Lung (tissue), 12 donors: ENCODE results near the gene FAM120A. TPM values are rescaled to one million over a fixed set of nuclear protein-coding genes. Genes with fewer than 3 reads are reported as not detected.

Experiments used
- ATAC-seq: fragments of 200-7000 bp; cut with Tn5 transposase; one replicate; pipeline ENCODE4 v1.9.1; 2020; ENCODE audit warnings: moderate number of reproducible peaks; ENCODE audit not compliant: insufficient read depth, low FRiP score
- DNase-seq, 3 donors: peaks; one replicate each; pipeline ENCODE4 v3.0.0-alpha.2; 2013 to 2017
- H3K27ac ChIP-seq, 2 donors: one replicate each; pipeline ENCODE4 v1.5.1; 2013; ENCODE audit warnings: mild to moderate bottlenecking in 2 of 2, moderate library complexity in 2 of 2, control low read depth in 1 of 2, inconsistent platforms in 1 of 2, low read depth in 1 of 2, low read length in 1 of 2
- H3K27me3 ChIP-seq, 3 donors: one replicate each; pipeline ENCODE4 v1.5.1; 2013; ENCODE audit warnings: low read length in 2 of 3; ENCODE audit not compliant: control insufficient read depth in 3 of 3, insufficient read depth in 3 of 3
- H3K36me3 ChIP-seq, 4 donors: one replicate each; pipeline ENCODE4 v1.5.1; 2013; ENCODE audit warnings: low read length in 4 of 4, mild to moderate bottlenecking in 1 of 4, moderate library complexity in 1 of 4; ENCODE audit not compliant: control insufficient read depth in 4 of 4, insufficient read depth in 4 of 4
- H3K4me1 ChIP-seq, 5 donors: one replicate each; pipeline ENCODE4 v1.5.1; 2013; ENCODE audit warnings: low read length in 5 of 5, mild to moderate bottlenecking in 2 of 5, moderate library complexity in 1 of 5; ENCODE audit not compliant: control insufficient read depth in 5 of 5, insufficient read depth in 5 of 5
- H3K4me3 ChIP-seq: one replicate; pipeline ENCODE4 v1.5.1; 2013; ENCODE audit warnings: mild to moderate bottlenecking, control low read depth, moderate library complexity
- H3K9ac ChIP-seq, 2 donors: one replicate each; pipeline ENCODE4 v1.5.1; 2013; ENCODE audit warnings: low read length in 2 of 2, control low read depth in 1 of 2; ENCODE audit not compliant: insufficient read depth in 1 of 2
- H3K9me3 ChIP-seq, 4 donors: one replicate each; pipeline ENCODE4 v1.5.1; 2013; ENCODE audit warnings: low read length in 3 of 4, mild to moderate bottlenecking in 1 of 4, moderate library complexity in 1 of 4; ENCODE audit not compliant: control insufficient read depth in 4 of 4, insufficient read depth in 3 of 4
- WGBS, 2 donors: extraction: QIAGEN DNeasy Blood & Tissue Kit; methylation state at CpG; one replicate each; pipeline ENCODE4 v1.1.7; 2013; 5-methylcytosine and 5-hydroxymethylcytosine counted together
- polyA plus RNA-seq, 2 donors: library from polyadenylated mRNA; stranded (reverse); fragments of 200-250 nt; gene quantifications; one replicate each; pipeline ENCODE4 v1.2.1, GENCODE V29; 2013
- total RNA-seq, 2 donors: library from RNA; depleted of rRNA in 1 of 2; stranded (reverse); fragments of >200 nt in 1 of 2; gene quantifications; one replicate each; pipeline ENCODE4 v1.2.1, GENCODE V29; 2014 to 2021
- TF ChIP-seq, protein P1 (sequence below): IDR thresholded peaks from 2 replicates; pipeline ENCODE4 v1.5.1; 2012; ENCODE audit warnings: mild to moderate bottlenecking; ENCODE audit errors: control extremely low read depth, extremely low read depth
- donor health status: control.
- donor health status: control.
- donor health status: Bipolar disorder and iron deficiency.
- donor health status: healthy.
- donor health status: DM: yes; HTN: yes; CAD: no.

Gene FAM120A
- total and polyA plus RNA-seq, 4 donors, result 44.9 to 134 (median 91.2) TPM

DNA sequence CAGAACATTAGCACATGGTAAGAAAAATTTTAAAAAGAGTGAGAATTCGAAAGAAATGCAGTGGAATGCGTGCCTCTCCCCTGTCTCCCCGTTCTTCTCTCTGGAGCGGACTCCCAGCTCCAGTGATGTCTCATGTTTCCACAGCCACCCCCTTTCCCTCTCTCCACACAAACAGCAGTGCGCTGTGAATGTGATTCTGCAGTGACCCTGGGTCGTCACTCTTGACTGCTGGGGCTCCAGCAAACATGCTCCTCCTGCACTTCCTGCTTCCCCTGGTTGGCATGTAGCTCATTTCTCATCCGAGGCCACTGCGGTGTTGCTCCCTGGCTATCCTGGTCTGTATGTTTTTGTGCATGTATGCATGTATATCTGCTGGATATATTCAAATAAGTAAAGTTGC is 138.2 kb downstream of the FAM120A start:
- no peak overlapping the region for H3K27ac ChIP-seq
- WGBS, 2 donors, result 37 to 51% methylated on average over 8 of the region's 8 CpGs
- DNase-seq (peak in 2 of 3 donors; percentile 32 to 59), ATAC-seq (no peak)
- H3K9me3 ChIP-seq, result no peaks in the 10 kb centered on the region
- TF ChIP-seq, protein P1, sequence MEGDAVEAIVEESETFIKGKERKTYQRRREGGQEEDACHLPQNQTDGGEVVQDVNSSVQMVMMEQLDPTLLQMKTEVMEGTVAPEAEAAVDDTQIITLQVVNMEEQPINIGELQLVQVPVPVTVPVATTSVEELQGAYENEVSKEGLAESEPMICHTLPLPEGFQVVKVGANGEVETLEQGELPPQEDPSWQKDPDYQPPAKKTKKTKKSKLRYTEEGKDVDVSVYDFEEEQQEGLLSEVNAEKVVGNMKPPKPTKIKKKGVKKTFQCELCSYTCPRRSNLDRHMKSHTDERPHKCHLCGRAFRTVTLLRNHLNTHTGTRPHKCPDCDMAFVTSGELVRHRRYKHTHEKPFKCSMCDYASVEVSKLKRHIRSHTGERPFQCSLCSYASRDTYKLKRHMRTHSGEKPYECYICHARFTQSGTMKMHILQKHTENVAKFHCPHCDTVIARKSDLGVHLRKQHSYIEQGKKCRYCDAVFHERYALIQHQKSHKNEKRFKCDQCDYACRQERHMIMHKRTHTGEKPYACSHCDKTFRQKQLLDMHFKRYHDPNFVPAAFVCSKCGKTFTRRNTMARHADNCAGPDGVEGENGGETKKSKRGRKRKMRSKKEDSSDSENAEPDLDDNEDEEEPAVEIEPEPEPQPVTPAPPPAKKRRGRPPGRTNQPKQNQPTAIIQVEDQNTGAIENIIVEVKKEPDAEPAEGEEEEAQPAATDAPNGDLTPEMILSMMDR, result no peak
- peaks cover 0 to 1% (median 0%) of the 10 kb centered on the region in 4 donors for H3K36me3 ChIP-seq
- H3K4me3 ChIP-seq, result no peak overlapping the region
- no peaks in the 10 kb centered on the region for H3K27me3 ChIP-seq
- peak overlapping the region in 1 of 2 donors; percentile 3 for H3K9ac ChIP-seq
- H3K4me1 ChIP-seq, result peaks cover 0 to 45% (median 10%) of the 10 kb centered on the region in 5 donors

DNA sequence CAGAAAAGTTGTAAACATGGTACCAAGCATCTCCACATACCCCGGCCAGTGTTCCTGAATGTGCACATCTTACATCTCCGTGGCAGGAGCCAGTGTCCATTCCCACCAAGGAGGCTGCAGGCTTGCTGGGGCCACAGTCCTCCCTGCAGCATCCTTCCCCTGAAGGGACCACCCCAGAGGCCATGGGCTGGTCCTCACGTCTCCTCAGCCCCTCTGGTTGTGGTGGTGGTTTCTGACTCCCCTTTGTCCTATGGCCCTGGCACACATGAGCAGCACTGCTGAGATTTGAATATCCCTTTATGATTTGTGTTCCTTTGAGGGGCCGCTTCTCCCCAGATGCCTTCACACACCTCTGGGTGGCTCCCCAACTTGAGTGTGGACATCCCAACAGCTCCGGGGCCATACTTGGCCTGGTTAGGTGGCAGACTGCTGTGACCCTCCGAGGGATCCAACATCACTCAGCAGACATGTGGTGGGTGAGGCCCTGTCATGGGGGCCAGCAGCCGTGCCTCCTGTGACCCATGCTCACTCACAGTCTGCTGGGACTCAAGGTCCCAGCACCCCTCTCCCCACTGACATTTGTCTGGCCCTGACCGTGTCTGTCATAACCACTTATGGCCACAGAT is 139.2 kb downstream of the FAM120A start:
- no peak for ATAC-seq
- WGBS, 2 donors, result 79 to 87% methylated on average over 8 of the region's 8 CpGs
- Histone ChIP-seq H3K4me1 (peaks cover 0 to 41% (median 10%) of the 10 kb centered on the region in 5 donors), H3K27ac (no peak overlapping the region), H3K4me3 (no peak overlapping the region), H3K36me3 (peaks cover 0 to 1% (median 0%) of the 10 kb centered on the region in 4 donors), H3K27me3 (no peaks in the 10 kb centered on the region), H3K9me3 (no peaks in the 10 kb centered on the region), H3K9ac (no peak overlapping the region)
- TF ChIP-seq, protein P1, result no peak
- DNase-seq, result no peak

DNA sequence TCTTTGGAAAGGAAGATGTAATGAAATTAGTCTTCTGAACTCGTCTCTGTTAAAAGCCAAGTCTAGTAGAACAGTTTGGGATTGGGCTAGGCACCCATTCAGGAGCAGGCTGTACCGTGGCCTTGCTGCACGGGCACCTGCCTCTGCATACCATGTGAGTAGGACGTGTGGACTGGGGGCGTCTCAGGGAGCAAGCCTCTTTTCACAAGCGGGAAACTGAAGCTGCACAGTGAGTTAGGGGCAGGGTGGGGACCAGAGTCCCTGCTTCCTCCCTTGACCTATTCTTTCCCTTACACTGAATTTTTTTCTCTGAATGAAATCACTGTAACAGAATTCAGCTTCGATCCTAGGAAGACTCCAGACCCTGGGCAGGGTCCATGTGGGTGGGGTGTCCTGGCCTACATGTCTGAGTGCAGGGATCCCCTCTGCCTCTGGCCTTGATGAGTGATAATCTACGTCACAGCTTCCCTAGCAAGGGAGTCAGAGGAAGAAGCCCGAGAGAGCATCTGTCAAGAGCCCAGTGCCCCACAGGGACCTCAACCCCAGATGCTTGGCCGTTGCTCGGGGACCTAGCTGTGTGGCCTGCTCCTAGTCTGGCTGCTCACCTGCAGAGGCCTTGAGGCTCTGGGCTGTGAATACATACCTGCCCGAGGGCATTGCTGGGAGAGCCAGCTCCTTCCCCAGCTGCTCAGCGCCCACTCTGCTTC is 140.0 kb downstream of the FAM120A start:
- TF ChIP-seq, protein P1, result no peak
- H3K36me3 ChIP-seq, result peaks cover 0 to 1% (median 0%) of the 10 kb centered on the region in 4 donors
- H3K9me3 ChIP-seq, result no peaks in the 10 kb centered on the region
- no peak overlapping the region for H3K27ac ChIP-seq
- no peaks in the 10 kb centered on the region for H3K27me3 ChIP-seq
- 81 to 84% methylated on average over 13 of the region's 13 CpGs for WGBS, 2 donors
- H3K4me3 ChIP-seq, result no peak overlapping the region
- H3K4me1 ChIP-seq, result peaks cover 0 to 34% (median 10%) of the 10 kb centered on the region in 5 donors
- DNase-seq (no peak), ATAC-seq (no peak)
- H3K9ac ChIP-seq, result no peak overlapping the region
